Glomerular visceral epithelial cell (primary cell): ENCODE results near the gene CSF2.
A peak's percentile ranks its signal among the peaks of the same experiment; 100 is the strongest.

Experiments
- DNase-seq: peaks from one replicate; pipeline ENCODE4 v3.0.0-alpha.2; 2016; ENCODE audit errors: extremely low spot score

CSF2 gene

DNA sequence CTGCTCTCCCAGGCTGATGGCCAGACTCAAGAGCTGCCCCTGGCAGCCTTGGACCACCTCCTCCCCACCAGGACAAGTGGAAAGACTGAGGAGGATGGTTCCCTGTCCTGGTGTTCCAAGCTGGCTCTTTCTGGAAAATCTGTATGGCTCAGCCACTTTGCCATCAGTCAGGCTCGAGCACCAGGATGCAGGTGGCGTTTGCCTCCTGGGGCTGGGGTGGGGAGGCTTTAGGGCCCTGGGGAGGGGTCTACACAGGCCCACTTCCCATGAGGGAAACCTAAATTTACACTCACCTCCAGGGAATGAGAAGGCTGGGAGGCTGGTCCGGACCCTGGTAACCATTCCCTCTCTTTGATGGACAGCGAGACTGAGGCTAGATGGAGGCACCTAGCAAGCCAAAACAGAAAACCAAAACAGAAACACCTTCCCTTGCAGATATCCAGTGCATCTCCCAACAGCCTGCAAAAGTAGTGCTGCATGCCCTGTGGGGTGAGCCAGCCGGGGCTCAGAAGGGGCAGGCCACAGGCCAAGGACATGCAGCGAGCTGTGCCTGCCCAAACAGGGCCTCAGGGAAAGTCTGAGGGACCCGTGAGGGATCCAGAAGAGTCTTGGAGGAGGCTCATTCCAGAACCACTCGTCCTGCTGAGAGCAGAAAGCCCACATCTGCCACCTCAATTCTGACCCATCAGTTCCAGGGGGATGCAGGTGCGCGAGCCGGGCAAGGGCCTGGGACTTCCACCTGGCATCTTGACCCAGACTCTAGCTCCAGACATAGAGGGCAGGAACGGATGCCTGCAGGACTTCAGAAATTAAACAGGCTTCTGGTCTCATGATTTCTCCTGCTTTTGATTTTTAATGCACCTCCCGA, 5.4 kb upstream of the CSF2 start:
- no peak for DNase-seq

DNA sequence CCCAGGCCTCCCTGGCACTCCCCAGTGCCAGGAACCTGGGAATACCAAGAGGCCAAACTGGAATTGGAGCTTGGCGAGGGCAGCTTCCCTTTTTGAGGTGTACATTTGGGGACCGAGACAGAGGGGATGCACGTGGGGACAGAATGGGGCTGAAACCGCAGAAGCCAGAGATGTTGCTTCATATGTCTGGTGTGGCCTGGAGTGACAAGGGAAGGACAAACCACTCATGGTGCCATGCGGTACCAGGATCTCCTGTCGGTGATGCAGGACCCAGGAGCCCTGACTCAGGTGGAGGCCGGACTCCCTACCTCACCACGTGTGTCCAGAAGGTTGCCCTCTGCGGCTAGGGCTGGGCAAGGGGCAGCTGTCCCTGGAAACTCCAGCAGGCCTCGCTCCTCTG, 4.0 kb upstream of the CSF2 start:
- no peak for DNase-seq

DNA sequence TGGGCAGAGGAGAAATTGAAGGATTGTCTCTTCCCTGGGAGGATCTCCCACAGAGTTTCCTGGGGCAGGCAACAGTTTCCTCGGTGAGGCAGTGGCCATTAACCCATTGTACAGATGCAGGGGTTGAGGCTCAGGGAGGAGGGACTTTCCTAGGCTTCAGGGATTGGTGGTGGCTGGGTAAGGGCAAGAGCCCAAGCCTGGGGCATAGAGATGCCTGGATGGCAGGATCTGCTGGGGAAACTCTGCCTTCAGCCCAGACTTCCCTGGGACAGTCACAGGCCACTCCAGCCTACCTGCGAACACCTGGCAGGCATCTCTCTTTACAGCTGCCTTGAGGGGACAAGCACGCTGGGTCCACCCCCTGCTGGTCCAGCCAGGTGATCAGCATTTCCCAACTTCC, 3.6 kb upstream of the CSF2 start:
- DNase-seq: no peak

DNA sequence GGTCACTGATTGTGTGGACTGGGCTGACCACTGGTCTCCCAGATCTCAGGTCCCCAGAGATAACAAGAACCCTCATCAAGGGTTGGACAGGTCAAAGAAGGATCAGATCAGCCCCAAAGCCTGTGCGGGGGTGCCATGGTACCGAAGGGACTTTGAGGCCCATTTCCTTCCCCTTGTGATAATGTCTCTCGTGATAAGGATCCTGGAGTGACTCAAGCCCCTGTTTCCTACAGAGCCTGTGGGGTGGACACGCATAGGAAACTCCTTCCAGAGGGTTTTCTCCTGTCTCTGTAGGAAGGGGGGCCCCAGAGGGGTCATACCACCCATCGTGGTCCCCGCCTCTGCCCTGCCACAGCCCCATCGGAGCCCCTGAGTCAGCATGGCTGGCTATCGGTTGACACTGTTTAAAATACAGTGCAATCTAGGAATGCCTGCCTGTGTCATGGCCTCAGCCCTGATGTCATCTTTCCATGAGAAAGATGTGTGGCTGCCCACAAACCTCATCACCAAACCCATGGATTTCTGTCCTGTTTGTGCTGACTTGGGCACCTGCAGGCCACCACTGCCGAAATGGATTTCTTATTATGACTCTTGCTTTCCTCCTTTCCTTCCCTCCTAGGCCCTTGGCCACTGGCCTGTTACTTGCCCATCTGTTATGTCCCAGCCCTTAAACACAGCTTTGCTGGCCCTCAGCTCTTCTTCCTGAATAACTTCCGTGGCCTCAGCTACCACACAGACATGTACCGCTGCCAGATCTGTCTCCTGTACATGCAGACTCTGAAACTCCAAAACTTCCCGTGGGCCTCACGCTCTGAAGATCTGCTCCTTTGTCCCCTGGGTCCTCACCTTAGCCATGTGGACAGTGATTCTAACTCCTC, 2.9 kb upstream of the CSF2 start:
- peak; percentile 44 for DNase-seq

DNA sequence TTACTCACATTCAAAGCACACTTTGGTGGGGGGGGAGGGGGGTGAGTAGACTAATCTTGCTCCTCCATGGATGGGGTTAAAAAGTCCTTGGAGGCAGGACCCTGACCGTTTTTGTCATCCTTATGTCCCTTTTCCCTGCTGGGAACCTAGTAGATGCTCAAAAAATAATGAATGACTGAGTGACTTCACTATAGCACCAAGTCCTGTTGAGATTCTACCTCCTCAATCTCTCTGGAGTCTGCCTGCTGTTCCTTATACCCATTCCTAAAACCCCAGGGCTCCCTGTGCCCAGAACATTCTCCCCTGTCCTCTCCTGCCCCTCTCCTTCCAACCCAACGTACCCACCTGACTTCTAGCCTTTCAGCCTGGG, 2.3 kb upstream of the CSF2 start:
- DNase-seq: no peak

DNA sequence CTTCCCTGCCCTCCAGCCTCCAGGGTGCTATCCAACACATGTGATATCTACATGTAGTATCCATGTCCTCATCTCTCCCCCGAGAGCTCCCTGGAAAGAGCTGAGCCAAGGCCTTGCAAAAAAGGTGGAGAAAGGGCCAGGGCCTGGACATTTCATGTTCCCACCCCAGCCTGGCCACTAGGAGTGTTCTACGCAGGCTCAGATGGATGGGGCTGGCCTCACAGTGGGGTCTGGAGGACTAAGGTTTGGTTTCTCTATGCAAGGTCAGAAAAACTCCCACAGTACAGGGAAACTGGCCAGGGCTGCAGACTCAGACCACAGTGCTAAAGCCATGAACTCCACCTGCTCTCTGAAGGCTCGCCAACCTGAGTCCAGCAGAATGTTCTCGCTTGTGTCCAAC, 1.5 kb upstream of the CSF2 start:
- DNase-seq: no peak

DNA sequence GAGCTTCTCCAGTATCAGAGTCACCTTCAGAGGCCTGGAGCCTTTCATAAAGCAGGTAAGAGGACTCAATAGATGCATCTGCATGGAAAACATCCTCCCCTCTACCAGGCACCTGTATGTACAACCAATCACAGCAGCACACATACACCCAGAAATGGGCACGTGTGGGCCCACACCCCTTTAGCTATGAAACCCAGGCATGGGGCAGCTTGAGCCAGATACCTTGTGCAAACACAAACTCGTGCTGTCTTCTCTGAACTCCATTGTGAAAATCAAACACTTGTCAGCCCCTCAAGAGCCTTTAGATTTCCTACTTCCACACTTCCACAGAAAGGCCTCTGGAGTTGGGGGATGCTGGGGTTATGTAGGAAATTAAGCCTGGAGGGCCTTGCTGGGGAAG, 1.1 kb upstream of the CSF2 start:
- DNase-seq: no peak

DNA sequence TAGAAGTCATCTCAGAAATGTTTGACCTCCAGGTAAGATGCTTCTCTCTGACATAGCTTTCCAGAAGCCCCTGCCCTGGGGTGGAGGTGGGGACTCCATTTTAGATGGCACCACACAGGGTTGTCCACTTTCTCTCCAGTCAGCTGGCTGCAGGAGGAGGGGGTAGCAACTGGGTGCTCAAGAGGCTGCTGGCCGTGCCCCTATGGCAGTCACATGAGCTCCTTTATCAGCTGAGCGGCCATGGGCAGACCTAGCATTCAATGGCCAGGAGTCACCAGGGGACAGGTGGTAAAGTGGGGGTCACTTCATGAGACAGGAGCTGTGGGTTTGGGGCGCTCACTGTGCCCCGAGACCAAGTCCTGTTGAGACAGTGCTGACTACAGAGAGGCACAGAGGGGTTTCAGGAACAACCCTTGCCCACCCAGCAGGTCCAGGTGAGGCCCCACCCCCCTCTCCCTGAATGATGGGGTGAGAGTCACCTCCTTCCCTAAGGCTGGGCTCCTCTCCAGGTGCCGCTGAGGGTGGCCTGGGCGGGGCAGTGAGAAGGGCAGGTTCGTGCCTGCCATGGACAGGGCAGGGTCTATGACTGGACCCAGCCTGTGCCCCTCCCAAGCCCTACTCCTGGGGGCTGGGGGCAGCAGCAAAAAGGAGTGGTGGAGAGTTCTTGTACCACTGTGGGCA, 642 bp downstream of the CSF2 start:
- no peak for DNase-seq

DNA sequence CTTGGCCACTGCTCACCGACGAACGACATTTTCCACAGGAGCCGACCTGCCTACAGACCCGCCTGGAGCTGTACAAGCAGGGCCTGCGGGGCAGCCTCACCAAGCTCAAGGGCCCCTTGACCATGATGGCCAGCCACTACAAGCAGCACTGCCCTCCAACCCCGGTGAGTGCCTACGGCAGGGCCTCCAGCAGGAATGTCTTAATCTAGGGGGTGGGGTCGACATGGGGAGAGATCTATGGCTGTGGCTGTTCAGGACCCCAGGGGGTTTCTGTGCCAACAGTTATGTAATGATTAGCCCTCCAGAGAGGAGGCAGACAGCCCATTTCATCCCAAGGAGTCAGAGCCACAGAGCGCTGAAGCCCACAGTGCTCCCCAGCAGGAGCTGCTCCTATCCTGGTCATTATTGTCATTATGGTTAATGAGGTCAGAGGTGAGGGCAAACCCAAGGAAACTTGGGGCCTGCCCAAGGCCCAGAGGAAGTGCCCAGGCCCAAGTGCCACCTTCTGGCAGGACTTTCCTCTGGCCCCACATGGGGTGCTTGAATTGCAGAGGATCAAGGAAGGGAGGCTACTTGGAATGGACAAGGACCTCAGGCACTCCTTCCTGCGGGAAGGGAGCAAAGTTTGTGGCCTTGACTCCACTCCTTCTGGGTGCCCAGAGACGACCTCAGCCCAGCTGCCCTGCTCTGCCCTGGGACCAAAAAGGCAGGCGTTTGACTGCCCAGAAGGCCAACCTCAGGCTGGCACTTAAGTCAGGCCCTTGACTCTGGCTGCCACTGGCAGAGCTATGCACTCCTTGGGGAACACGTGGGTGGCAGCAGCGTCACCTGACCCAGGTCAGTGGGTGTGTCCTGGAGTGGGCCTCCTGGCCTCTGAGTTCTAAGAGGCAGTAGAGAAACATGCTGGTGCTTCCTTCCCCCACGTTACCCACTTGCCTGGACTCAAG, 1.5 kb downstream of the CSF2 start:
- no peak for DNase-seq

GRCh38 chr5:132075719-132076077, 2.1 kb downstream of the CSF2 start:
- DNase-seq: no peak

DNA sequence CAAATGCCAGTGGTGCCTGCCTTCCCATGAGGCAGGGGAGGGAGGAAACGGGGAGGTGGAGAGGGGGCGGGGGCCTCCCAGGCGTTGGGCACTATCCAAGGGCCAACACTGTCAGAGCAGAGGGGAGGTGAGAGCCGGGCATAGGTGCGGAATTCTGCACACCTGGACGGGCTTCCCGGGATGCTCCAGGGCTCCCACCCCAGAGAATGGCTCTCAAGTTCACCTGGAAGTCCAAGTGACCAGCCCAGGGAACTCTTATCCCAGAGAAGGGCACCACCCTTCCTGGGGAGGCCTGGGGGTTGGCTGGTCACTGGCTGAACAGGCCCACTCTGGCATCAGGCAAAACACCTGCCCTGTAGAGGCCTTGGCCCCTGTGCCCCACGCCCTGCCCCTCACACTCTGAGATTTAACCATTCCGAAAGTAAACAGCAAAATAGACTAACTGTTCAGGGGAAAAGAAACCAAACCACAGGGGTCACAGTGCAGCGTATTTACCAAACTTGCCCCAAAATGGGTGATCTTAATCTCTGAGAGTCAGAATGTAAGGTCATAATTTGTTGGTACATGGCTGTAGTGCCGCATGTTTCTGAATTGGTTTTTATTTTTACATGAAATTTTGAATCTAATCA, 2.7 kb downstream of the CSF2 start:
- DNase-seq: no peak

GRCh38 chr5:132076983-132077382, 3.4 kb downstream of the CSF2 start:
- no peak for DNase-seq

- no peak for DNase-seq
These were observed 5.5 kb downstream of the CSF2 start for GRCh38 chr5:132079081-132079480.

- DNase-seq: no peak
These were observed 6.0 kb downstream of the CSF2 start for GRCh38 chr5:132079619-132080018.

- no peak for DNase-seq
These were observed 7.0 kb downstream of the CSF2 start for GRCh38 chr5:132080595-132080994.

- no peak for DNase-seq
These were observed 7.9 kb downstream of the CSF2 start for GRCh38 chr5:132081458-132081857.

GRCh38 chr5:132082329-132083023, 8.9 kb downstream of the CSF2 start:
- no peak for DNase-seq

GRCh38 chr5:132083071-132083678, 9.6 kb downstream of the CSF2 start:
- no peak for DNase-seq

GRCh38 chr5:132085686-132086085, 12.1 kb downstream of the CSF2 start:
- DNase-seq: no peak

- DNase-seq: peak; percentile 100
These were observed 12.7 kb downstream of the CSF2 start for GRCh38 chr5:132086277-132086794.
